Keratinocyte (primary cell): Measurements from ENCODE around the gene FOXP4. TPM values are rescaled to one million over a fixed set of nuclear protein-coding genes. Genes with fewer than 3 reads are reported as not detected.

Source experiments
- DNase-seq: peaks from one replicate; pipeline ENCODE4 v3.0.0-alpha.2; 2011; ENCODE audit warnings: low read depth, missing footprints, low spot score
- FAIRE-seq: peaks from 2 replicates; lab custom pipeline; 2011; peaks lifted over from hg19 to GRCh38; lab: Jason Lieb, UNC
- H2AFZ ChIP-seq: 2 replicates; pipeline ENCODE4 v1.6.0; 2012; ENCODE audit warnings: low read length, control low read depth, inconsistent platforms; ENCODE audit not compliant: control insufficient read depth
- H3K27ac ChIP-seq: 2 replicates; pipeline ENCODE4 v1.5.1; 2011; ENCODE audit warnings: low read length; ENCODE audit not compliant: control insufficient read depth, insufficient read depth
- H3K27me3 ChIP-seq: 3 replicates; pipeline ENCODE4 v1.6.0; 2011; ENCODE audit warnings: low read length; ENCODE audit not compliant: control insufficient read depth, insufficient read depth; ENCODE audit errors: extremely low read depth
- H3K36me3 ChIP-seq, 2 experiments: 2 replicates in 1 of 2; 3 replicates in 1 of 2; pipeline ENCODE4 v1.5.1; 2011; ENCODE audit warnings: low read length in 2 of 2, mild to moderate bottlenecking in 1 of 2; ENCODE audit not compliant: control insufficient read depth in 2 of 2, insufficient read depth in 2 of 2; ENCODE audit errors: extremely low read depth in 1 of 2
- H3K4me1 ChIP-seq: 3 replicates; pipeline ENCODE4 v1.5.1; 2011; ENCODE audit warnings: low read length; ENCODE audit not compliant: control insufficient read depth, insufficient read depth; ENCODE audit errors: extremely low read depth
- H3K4me2 ChIP-seq: 3 replicates; pipeline ENCODE4 v1.6.0; 2011; ENCODE audit warnings: low read depth, low read length; ENCODE audit not compliant: control insufficient read depth, insufficient read depth; ENCODE audit errors: extremely low read depth
- H3K4me3 ChIP-seq, 3 experiments: fragments of 200-600 bp in 1 of 3; sonication (generic) in 1 of 3; 2 replicates in 2 of 3; 3 replicates in 1 of 3; pipeline ENCODE4 v1.5.1; 2011 to 2016; ENCODE audit warnings: low read length in 3 of 3, mild to moderate bottlenecking in 3 of 3, control low read depth in 2 of 3, inconsistent platforms in 1 of 3, low read depth in 1 of 3, mixed read lengths in 1 of 3, mixed run types in 1 of 3, moderate library complexity in 1 of 3; ENCODE audit not compliant: control insufficient read depth in 2 of 3, insufficient read depth in 2 of 3; ENCODE audit errors: extremely low read depth in 1 of 3
- H3K79me2 ChIP-seq: 2 replicates; pipeline ENCODE4 v1.6.0; 2012; ENCODE audit warnings: low read length; ENCODE audit not compliant: control insufficient read depth, insufficient read depth
- H3K9ac ChIP-seq: 3 replicates; pipeline ENCODE4 v1.6.0; 2011; ENCODE audit warnings: low read length; ENCODE audit not compliant: control insufficient read depth, insufficient read depth; ENCODE audit errors: extremely low read depth
- H3K9me1 ChIP-seq: 3 replicates; pipeline ENCODE4 v1.6.0; 2011; ENCODE audit warnings: low read length; ENCODE audit not compliant: control insufficient read depth, insufficient read depth; ENCODE audit errors: extremely low read depth
- H3K9me3 ChIP-seq: 2 replicates; pipeline ENCODE4 v1.5.1; 2012; ENCODE audit warnings: low read depth, low read length; ENCODE audit not compliant: control insufficient read depth
- H4K20me1 ChIP-seq: 3 replicates; pipeline ENCODE4 v1.6.0; 2011; ENCODE audit warnings: low read length; ENCODE audit not compliant: control insufficient read depth, insufficient read depth; ENCODE audit errors: extremely low read depth
- EZH2 ChIP-seq: IDR thresholded peaks from one replicate; pipeline ENCODE4 v1.6.1; 2012; ENCODE audit warnings: inconsistent platforms, mild to moderate bottlenecking, low read length, moderate library complexity
- dilution Hi-C: fragments of 300-500 bp; cut with MboI; formaldehyde crosslinking; loops from one replicate; pipeline ENCODE4 v1.7.0; 2020; ENCODE audit warnings: low sequenced_read_pairs; ENCODE audit not compliant: extremely low pct_ligation_motif_present
- polyA plus RNA-seq, 5 experiments: library from polyadenylated mRNA; depleted of rRNA in 3 of 5; stranded (reverse) in 3 of 5; stranded (forward) in 1 of 5; unstranded in 1 of 5; fragments of >200 nt; gene quantifications; 1 replicate in 1 of 5; 2 replicates in 3 of 5; 3 replicates in 1 of 5; pipeline versions ENCODE4 v1.2.1 to v1.2.3, GENCODE V29; 2011 to 2012; ENCODE audit warnings: missing spikeins in 2 of 5, low read depth in 1 of 5, low replicate concordance in 1 of 5
- TF ChIP-seq, protein P1 (sequence below), 3 experiments: IDR thresholded peaks in 1 of 3; conservative IDR thresholded peaks in 1 of 3; optimal IDR thresholded peaks in 1 of 3; 2 replicates in 2 of 3; 3 replicates in 1 of 3; pipeline versions ENCODE3 to v1.5.1; 2011; ENCODE audit warnings: low read length in 3 of 3, mild to moderate bottlenecking in 3 of 3, moderate library complexity in 2 of 3, control low read depth in 1 of 3, inconsistent platforms in 1 of 3; ENCODE audit not compliant: insufficient read depth in 2 of 3; ENCODE audit errors: extremely low read depth in 1 of 3

Gene FOXP4
- polyA plus RNA-seq, 1 donor (not counting 4 experiments of a cell fraction or from before 2014, with no cell fraction given), result 1.1 TPM

DNA sequence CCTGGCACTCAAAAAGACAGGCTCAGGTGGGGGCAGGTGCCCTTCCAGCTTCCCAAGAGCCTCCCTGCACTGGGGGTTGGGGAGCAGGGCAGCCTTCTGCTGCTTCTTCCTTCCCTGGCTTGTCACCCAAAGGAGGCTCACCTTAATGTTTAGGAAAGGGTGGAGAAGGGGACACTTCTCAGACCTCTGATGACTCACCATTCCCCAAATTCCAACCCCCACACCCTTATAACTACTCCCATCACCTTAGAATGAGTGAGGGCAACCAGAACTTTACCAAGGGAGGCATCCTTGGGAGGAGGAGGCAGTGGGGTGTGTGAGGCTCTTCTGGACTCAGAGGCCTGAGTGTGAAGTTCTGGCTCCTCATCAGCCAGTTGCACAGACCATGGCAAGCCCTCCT lies 15.2 kb upstream of the FOXP4 start:
- no peak overlapping the region for H3K4me3 ChIP-seq
- DNase-seq, result no peak
- H3K9ac ChIP-seq, result no peak overlapping the region
- no peak overlapping the region for H3K4me2 ChIP-seq
- H3K4me1 ChIP-seq, result peaks cover 7% of the 10 kb centered on the region
- dilution Hi-C loops, result no loop called here
- H3K27me3 ChIP-seq, result peaks cover 9% of the 10 kb centered on the region
- no peaks in the 10 kb centered on the region for H3K9me3 ChIP-seq
- no peak overlapping the region for H3K27ac ChIP-seq
- H3K9me1 ChIP-seq, result no peaks in the 10 kb centered on the region
- no peaks in the 10 kb centered on the region for H4K20me1 ChIP-seq
- no peaks in the 10 kb centered on the region for H3K36me3 ChIP-seq
- TF ChIP-seq, protein P1, sequence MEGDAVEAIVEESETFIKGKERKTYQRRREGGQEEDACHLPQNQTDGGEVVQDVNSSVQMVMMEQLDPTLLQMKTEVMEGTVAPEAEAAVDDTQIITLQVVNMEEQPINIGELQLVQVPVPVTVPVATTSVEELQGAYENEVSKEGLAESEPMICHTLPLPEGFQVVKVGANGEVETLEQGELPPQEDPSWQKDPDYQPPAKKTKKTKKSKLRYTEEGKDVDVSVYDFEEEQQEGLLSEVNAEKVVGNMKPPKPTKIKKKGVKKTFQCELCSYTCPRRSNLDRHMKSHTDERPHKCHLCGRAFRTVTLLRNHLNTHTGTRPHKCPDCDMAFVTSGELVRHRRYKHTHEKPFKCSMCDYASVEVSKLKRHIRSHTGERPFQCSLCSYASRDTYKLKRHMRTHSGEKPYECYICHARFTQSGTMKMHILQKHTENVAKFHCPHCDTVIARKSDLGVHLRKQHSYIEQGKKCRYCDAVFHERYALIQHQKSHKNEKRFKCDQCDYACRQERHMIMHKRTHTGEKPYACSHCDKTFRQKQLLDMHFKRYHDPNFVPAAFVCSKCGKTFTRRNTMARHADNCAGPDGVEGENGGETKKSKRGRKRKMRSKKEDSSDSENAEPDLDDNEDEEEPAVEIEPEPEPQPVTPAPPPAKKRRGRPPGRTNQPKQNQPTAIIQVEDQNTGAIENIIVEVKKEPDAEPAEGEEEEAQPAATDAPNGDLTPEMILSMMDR (optimal IDR thresholded peaks at IDR 0.05 in 1 of 3, IDR thresholded peaks at IDR 0.05 in 1 of 3, conservative IDR thresholded peaks at IDR 0.05 in 1 of 3; ENCODE audit: extremely low read depth in 1 of 3, insufficient read depth in 2 of 3, low read length in 3 of 3), result no peak
- no peak for TF ChIP-seq EZH2
- FAIRE-seq, result no peak
- no peak overlapping the region for H2AFZ ChIP-seq
- no peaks in the 10 kb centered on the region for H3K79me2 ChIP-seq

DNA sequence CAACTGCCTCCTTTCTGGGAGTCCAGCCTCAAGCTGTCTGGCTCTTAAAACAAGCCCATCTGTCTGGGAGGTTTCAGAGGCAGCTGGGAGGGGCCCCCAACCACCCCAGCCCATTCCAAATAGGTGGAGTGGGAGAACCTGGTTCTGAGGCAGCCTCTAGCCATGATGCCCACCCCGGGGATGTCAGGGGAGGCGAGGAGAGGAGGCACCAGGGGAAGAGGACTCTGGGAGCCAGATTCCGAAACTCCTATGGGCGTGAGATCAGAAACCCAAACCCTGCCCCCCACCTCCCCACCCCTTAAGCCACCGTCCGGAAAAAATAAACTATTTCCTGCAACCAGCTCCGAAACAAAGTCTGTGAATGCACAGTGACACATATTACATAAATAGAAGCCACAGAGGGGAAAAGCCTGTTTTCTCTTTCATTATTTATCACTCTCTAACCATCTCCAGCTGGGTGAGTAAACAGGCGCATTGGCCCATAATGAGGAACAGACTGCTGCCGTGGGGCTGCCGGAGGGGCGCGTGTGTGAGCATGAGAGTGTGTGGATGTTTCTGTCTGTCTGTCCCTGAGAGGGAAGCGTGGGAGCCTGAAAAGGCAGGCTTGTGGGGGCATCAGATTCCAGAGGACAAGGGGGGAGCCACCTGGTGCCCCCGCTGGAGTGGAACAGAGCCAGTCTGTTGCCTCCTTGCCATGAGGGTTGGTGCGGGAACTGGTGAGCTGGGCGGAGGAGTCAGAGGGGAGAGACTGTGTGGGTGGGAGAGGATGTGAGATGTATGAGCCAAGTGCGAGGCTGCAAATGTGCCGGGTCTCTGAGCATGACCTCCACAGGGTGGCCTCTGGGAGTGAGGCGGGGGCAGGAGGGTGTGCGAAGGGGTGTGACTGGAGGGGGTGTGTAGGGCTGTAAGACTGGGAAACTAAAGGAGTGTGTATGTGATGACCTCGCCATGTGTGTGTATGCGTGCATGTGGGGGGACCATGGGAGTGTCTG lies 14.3 kb upstream of the FOXP4 start:
- peaks cover 9% of the 10 kb centered on the region for H3K27me3 ChIP-seq
- H3K4me3 ChIP-seq, result no peak overlapping the region
- DNase-seq, result no peak
- no peaks in the 10 kb centered on the region for H4K20me1 ChIP-seq
- dilution Hi-C loops, result no loop called here
- no peaks in the 10 kb centered on the region for H3K79me2 ChIP-seq
- no peaks in the 10 kb centered on the region for H3K36me3 ChIP-seq
- H3K27ac ChIP-seq, result no peak overlapping the region
- TF ChIP-seq, protein P1 (optimal IDR thresholded peaks at IDR 0.05 in 1 of 3, IDR thresholded peaks at IDR 0.05 in 1 of 3, conservative IDR thresholded peaks at IDR 0.05 in 1 of 3; ENCODE audit: extremely low read depth in 1 of 3, insufficient read depth in 2 of 3, low read length in 3 of 3), result no peak
- no peak for TF ChIP-seq EZH2
- peaks cover 16% of the 10 kb centered on the region for H3K4me1 ChIP-seq
- H2AFZ ChIP-seq, result no peak overlapping the region
- no peak overlapping the region for H3K9ac ChIP-seq
- H3K4me2 ChIP-seq, result no peak overlapping the region
- no peak for FAIRE-seq
- no peaks in the 10 kb centered on the region for H3K9me1 ChIP-seq
- H3K9me3 ChIP-seq, result no peaks in the 10 kb centered on the region
